ENCODE measurements around the gene ACSF3.
"Not testable (repeated sequence)": the region's sequence is repeated elsewhere in the genome, so short reads cannot be mapped to it uniquely, and the experiment has no call there.

ACSF3 gene

DNA sequence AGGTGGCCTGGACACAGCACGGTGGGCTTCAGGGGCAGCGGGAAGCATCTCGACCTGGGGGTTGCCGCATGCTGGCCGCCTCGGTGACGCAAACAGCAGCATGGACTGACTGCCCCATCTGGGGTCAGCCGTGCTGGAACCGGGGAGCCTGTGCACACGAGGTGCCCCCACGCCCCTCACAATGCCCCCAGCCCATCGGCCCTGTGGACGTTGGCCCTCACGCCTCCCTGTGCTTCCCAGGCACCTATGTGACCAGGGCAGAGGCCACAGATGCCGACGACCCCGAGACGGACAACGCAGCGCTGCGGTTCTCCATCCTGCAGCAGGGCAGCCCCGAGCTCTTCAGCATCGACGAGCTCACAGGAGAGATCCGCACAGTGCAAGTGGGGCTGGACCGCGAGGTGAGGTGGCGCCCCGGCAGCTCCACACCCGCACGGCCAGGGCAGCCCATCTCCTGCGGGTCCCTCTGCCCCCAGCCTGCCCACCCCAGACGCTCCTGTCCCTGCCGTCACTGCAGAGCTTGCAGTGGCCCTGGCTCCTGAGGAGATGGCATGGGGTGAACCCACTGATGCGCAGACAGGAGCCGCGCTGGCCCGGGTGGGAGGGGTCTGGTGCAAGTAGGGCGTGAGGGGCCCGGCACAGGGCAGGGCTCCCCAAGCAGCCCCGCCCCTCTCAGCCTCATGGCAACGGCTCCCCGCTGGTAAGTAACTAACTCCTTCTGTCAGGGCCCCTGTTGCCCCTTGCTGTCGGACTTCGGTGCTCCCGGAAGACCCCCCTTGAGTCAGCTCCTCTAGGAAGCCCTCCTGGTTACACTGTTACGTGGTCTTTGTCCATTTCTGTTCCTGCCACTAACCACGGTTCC, 91.5 kb downstream of the ACSF3 start:
- TF ChIP-seq OSR1 (CRISPR knock-in tag; IDR thresholded peaks at IDR 0.05), result no peak
- TF ChIP-seq ZNF565 (CRISPR knock-in tag; conservative IDR thresholded peaks at IDR 0.05; ENCODE audit: low read depth), result no peak
- TF ChIP-seq CSDC2 (CRISPR knock-in tag; IDR thresholded peaks at IDR 0.05), result no peak
- TF ChIP-seq ZC3H10 (CRISPR knock-in tag; IDR thresholded peaks at IDR 0.05), result no peak
- TF ChIP-seq ZNF70 (CRISPR knock-in tag; IDR thresholded peaks at IDR 0.05), result no peak
- TF ChIP-seq ZFP30 (CRISPR knock-in tag; IDR thresholded peaks at IDR 0.05), result no peak
- TF ChIP-seq SNAI2 (CRISPR knock-in tag; IDR thresholded peaks at IDR 0.05), result no peak
- TF ChIP-seq PPARA (CRISPR knock-in tag; IDR thresholded peaks at IDR 0.05; ENCODE audit: borderline replicate concordance), result no peak
- TF ChIP-seq TCF4 (CRISPR knock-in tag; IDR thresholded peaks at IDR 0.05; ENCODE audit: borderline replicate concordance), result no peak
- TF ChIP-seq, protein P1, sequence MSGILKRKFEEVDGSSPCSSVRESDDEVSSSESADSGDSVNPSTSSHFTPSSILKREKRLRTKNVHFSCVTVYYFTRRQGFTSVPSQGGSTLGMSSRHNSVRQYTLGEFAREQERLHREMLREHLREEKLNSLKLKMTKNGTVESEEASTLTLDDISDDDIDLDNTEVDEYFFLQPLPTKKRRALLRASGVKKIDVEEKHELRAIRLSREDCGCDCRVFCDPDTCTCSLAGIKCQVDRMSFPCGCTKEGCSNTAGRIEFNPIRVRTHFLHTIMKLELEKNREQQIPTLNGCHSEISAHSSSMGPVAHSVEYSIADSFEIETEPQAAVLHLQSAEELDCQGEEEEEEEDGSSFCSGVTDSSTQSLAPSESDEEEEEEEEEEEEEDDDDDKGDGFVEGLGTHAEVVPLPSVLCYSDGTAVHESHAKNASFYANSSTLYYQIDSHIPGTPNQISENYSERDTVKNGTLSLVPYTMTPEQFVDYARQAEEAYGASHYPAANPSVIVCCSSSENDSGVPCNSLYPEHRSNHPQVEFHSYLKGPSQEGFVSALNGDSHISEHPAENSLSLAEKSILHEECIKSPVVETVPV (CRISPR knock-in tag; IDR thresholded peaks at IDR 0.05), result no peak
- ATAC-seq, result peak; percentile 16

- ATAC-seq, result not testable (repeated sequence)
Measured at GRCh38 chr16:89185887-89186592, 92.4 kb downstream of the ACSF3 start.

DNA sequence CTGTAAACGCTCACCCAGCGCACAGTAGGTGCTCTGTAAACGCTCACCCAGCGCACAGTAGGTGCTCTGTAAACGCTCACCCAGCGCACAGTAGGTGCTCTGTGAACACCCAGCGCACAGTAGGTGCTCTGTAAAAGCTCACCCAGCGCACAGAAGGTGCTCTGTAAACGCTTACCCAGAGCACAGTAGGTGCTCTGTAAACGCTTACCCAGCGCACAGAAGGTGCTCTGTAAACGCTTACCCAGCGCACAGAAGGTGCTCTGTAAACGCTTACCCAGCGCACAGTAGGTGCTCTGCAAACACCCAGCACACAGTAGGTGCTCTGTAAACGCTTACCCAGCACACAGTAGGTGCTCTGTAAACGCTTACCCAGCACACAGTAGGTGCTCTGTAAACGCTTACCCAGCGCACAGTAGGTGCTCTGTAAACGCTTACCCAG, 93.0 kb downstream of the ACSF3 start:
- ATAC-seq, result not testable (repeated sequence)

- no peak for TF ChIP-seq TCF4 (CRISPR knock-in tag; IDR thresholded peaks at IDR 0.05; ENCODE audit: borderline replicate concordance)
- no peak for TF ChIP-seq OSR1 (CRISPR knock-in tag; IDR thresholded peaks at IDR 0.05)
- TF ChIP-seq TOX (CRISPR knock-in tag; IDR thresholded peaks at IDR 0.05; ENCODE audit: borderline replicate concordance), result no peak
- no peak for TF ChIP-seq ZNF8 (CRISPR knock-in tag; IDR thresholded peaks at IDR 0.05)
- TF ChIP-seq ISL1 (CRISPR knock-in tag; IDR thresholded peaks at IDR 0.05), result no peak
- TF ChIP-seq ZNF70 (CRISPR knock-in tag; IDR thresholded peaks at IDR 0.05), result no peak
- TF ChIP-seq, protein P2, sequence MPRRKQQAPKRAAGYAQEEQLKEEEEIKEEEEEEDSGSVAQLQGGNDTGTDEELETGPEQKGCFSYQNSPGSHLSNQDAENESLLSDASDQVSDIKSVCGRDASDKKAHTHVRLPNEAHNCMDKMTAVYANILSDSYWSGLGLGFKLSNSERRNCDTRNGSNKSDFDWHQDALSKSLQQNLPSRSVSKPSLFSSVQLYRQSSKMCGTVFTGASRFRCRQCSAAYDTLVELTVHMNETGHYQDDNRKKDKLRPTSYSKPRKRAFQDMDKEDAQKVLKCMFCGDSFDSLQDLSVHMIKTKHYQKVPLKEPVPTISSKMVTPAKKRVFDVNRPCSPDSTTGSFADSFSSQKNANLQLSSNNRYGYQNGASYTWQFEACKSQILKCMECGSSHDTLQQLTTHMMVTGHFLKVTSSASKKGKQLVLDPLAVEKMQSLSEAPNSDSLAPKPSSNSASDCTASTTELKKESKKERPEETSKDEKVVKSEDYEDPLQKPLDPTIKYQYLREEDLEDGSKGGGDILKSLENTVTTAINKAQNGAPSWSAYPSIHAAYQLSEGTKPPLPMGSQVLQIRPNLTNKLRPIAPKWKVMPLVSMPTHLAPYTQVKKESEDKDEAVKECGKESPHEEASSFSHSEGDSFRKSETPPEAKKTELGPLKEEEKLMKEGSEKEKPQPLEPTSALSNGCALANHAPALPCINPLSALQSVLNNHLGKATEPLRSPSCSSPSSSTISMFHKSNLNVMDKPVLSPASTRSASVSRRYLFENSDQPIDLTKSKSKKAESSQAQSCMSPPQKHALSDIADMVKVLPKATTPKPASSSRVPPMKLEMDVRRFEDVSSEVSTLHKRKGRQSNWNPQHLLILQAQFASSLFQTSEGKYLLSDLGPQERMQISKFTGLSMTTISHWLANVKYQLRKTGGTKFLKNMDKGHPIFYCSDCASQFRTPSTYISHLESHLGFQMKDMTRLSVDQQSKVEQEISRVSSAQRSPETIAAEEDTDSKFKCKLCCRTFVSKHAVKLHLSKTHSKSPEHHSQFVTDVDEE (CRISPR knock-in tag; IDR thresholded peaks at IDR 0.05), result no peak
- TF ChIP-seq ZNF565 (CRISPR knock-in tag; conservative IDR thresholded peaks at IDR 0.05; ENCODE audit: low read depth), result no peak
- ATAC-seq, result peak; percentile 37
Measured at GRCh38 chr16:89187032-89187769, 93.5 kb downstream of the ACSF3 start.

DNA sequence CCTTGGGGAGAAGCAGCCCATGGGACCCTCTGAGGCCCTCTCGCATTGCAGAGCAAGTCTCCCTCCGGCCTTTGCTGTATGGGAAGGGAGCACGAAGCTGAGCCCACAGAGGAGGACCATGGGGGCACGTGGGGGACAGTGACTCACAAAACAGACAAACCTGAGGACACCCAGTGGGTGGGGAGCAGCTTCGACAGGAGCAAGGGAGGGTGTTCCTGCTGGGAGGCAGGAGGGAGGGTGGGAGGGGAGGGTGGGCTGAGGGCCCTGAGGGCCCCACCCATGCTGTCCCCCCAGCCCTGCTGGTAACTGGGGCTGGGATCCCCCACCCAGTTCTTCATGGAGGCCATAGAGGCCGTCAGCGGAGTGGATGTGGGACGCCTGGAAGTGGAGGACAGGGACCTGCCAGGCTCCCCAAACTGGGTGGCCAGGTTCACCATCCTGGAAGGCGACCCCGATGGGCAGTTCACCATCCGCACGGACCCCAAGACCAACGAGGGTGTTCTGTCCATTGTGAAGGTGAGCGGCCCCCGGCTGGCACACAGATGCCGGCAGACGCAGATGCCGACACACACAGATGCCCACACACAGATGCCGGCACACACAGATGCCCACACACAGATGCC, 94.2 kb downstream of the ACSF3 start:
- ATAC-seq, result peak; percentile 9; the same call in 2 of the 3 replicates
- TF ChIP-seq ARNTL (CRISPR knock-in tag; IDR thresholded peaks at IDR 0.05; ENCODE audit: borderline replicate concordance, low read depth), result no peak
- TF ChIP-seq ZFP30 (CRISPR knock-in tag; IDR thresholded peaks at IDR 0.05), result no peak
- no peak for TF ChIP-seq ZC3H10 (CRISPR knock-in tag; IDR thresholded peaks at IDR 0.05)
- TF ChIP-seq, protein P3, sequence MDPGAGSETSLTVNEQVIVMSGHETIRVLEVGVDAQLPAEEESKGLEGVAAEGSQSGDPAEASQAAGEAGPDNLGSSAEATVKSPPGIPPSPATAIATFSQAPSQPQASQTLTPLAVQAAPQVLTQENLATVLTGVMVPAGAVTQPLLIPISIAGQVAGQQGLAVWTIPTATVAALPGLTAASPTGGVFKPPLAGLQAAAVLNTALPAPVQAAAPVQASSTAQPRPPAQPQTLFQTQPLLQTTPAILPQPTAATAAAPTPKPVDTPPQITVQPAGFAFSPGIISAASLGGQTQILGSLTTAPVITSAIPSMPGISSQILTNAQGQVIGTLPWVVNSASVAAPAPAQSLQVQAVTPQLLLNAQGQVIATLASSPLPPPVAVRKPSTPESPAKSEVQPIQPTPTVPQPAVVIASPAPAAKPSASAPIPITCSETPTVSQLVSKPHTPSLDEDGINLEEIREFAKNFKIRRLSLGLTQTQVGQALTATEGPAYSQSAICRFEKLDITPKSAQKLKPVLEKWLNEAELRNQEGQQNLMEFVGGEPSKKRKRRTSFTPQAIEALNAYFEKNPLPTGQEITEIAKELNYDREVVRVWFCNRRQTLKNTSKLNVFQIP (CRISPR knock-in tag; IDR thresholded peaks at IDR 0.05; ENCODE audit: borderline replicate concordance, low read depth), result no peak
- no peak for TF ChIP-seq GLIS3 (CRISPR knock-in tag; IDR thresholded peaks at IDR 0.05)
- TF ChIP-seq TOX (CRISPR knock-in tag; IDR thresholded peaks at IDR 0.05; ENCODE audit: borderline replicate concordance), result no peak
- no peak for TF ChIP-seq TCF4 (CRISPR knock-in tag; IDR thresholded peaks at IDR 0.05; ENCODE audit: borderline replicate concordance)
- no peak for TF ChIP-seq RARB (CRISPR knock-in tag; IDR thresholded peaks at IDR 0.05)
- no peak for TF ChIP-seq ZFP3 (CRISPR knock-in tag; IDR thresholded peaks at IDR 0.05)
- TF ChIP-seq ZNF565 (CRISPR knock-in tag; conservative IDR thresholded peaks at IDR 0.05; ENCODE audit: low read depth), result no peak
- TF ChIP-seq, protein P1 (CRISPR knock-in tag; IDR thresholded peaks at IDR 0.05), result no peak
- no peak for TF ChIP-seq BACH2 (CRISPR knock-in tag; IDR thresholded peaks at IDR 0.05; ENCODE audit: borderline replicate concordance)
- no peak for TF ChIP-seq SNAI2 (CRISPR knock-in tag; IDR thresholded peaks at IDR 0.05)
- TF ChIP-seq PPARA (CRISPR knock-in tag; IDR thresholded peaks at IDR 0.05; ENCODE audit: borderline replicate concordance), result no peak
- no peak for TF ChIP-seq ISL1 (CRISPR knock-in tag; IDR thresholded peaks at IDR 0.05)
- TF ChIP-seq, protein P4, sequence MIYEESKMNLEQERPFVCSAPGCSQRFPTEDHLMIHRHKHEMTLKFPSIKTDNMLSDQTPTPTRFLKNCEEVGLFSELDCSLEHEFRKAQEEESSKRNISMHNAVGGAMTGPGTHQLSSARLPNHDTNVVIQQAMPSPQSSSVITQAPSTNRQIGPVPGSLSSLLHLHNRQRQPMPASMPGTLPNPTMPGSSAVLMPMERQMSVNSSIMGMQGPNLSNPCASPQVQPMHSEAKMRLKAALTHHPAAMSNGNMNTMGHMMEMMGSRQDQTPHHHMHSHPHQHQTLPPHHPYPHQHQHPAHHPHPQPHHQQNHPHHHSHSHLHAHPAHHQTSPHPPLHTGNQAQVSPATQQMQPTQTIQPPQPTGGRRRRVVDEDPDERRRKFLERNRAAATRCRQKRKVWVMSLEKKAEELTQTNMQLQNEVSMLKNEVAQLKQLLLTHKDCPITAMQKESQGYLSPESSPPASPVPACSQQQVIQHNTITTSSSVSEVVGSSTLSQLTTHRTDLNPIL (CRISPR knock-in tag; IDR thresholded peaks at IDR 0.05; ENCODE audit: low read depth), result no peak

Measured in SK-N-SH treated with all-trans-retinoic acid at 6 μM for 48 hours (cell line).